Neuronal stem cell (in vitro differentiated cells): ENCODE data around the gene LOXL3.
A peak's percentile ranks its signal among the peaks of the same experiment; 100 is the strongest.

Source experiments
- DNase-seq: peaks from one replicate; pipeline ENCODE4 v3.0.0-alpha.2; 2013; ENCODE audit warnings: low spot score
- H2AFZ ChIP-seq: one replicate; pipeline ENCODE4 v1.6.1; 2013; ENCODE audit warnings: mild to moderate bottlenecking, low read length, inconsistent platforms
- H2AK5ac ChIP-seq: 2 replicates; pipeline ENCODE4 v1.6.1; 2013; ENCODE audit warnings: low read depth, mild to moderate bottlenecking, inconsistent platforms, low read length, moderate library complexity, mixed read lengths
- H2BK120ac ChIP-seq: 2 replicates; pipeline ENCODE4 v1.6.1; 2013; ENCODE audit warnings: low read depth, mild to moderate bottlenecking, inconsistent platforms, low read length, moderate library complexity, mixed read lengths
- H2BK12ac ChIP-seq: one replicate; pipeline ENCODE4 v1.6.1; 2013; ENCODE audit warnings: low read length, inconsistent platforms
- H2BK15ac ChIP-seq: 2 replicates; pipeline ENCODE4 v1.6.1; 2013; ENCODE audit warnings: mild to moderate bottlenecking, low read length, inconsistent platforms, mixed read lengths
- H2BK5ac ChIP-seq: one replicate; pipeline ENCODE4 v1.6.1; 2013; ENCODE audit warnings: inconsistent platforms, mild to moderate bottlenecking, low read length, moderate library complexity
- H3K14ac ChIP-seq: one replicate; pipeline ENCODE4 v1.6.1; 2013; ENCODE audit warnings: low read length, inconsistent platforms
- H3K18ac ChIP-seq: 2 replicates; pipeline ENCODE4 v1.6.1; 2013; ENCODE audit warnings: low read length, inconsistent platforms
- H3K23ac ChIP-seq: 2 replicates; pipeline ENCODE4 v1.6.1; 2013; ENCODE audit warnings: low read depth, mild to moderate bottlenecking, mixed read lengths, low read length, inconsistent platforms; ENCODE audit not compliant: poor library complexity
- H3K27ac ChIP-seq: replicated peaks from 3 replicates; pipeline ENCODE4 v1.5.1; 2013; ENCODE audit warnings: low read length, inconsistent platforms
- H3K27me3 ChIP-seq, 3 experiments: 2 replicates each; pipeline ENCODE4 v1.6.1; 2013; ENCODE audit warnings: low read length in 3 of 3, mild to moderate bottlenecking in 2 of 3, inconsistent platforms in 1 of 3, low read depth in 1 of 3, mixed read lengths in 1 of 3, moderate library complexity in 1 of 3; ENCODE audit not compliant: control insufficient read depth in 3 of 3, insufficient read depth in 3 of 3
- H3K36me3 ChIP-seq, 2 donors: replicated peaks in 1 of 2; 2 replicates each; pipeline ENCODE4 v1.6.1; 2013; ENCODE audit warnings: low read length in 2 of 2; ENCODE audit not compliant: control insufficient read depth in 2 of 2, insufficient read depth in 2 of 2
- H3K4ac ChIP-seq: 2 replicates; pipeline ENCODE4 v1.6.1; 2013; ENCODE audit warnings: inconsistent platforms, mild to moderate bottlenecking, low read length, moderate library complexity
- H3K4me1 ChIP-seq, 2 donors: 1 replicate in 1 of 2; 2 replicates in 1 of 2; pipeline ENCODE4 v1.6.1; 2013; ENCODE audit warnings: low read length in 2 of 2, low read depth in 1 of 2; ENCODE audit not compliant: control insufficient read depth in 2 of 2, insufficient read depth in 1 of 2
- H3K4me2 ChIP-seq: one replicate; pipeline ENCODE4 v1.6.1; 2013; ENCODE audit warnings: mild to moderate bottlenecking, low read length, inconsistent platforms; ENCODE audit not compliant: insufficient read depth, poor library complexity, severe bottlenecking
- H3K4me3 ChIP-seq, 2 donors: 2 replicates each; pipeline ENCODE4 v1.5.1; 2013; ENCODE audit warnings: low read length in 2 of 2, mild to moderate bottlenecking in 2 of 2, inconsistent platforms in 1 of 2, moderate library complexity in 1 of 2
- H3K79me1 ChIP-seq: one replicate; pipeline ENCODE4 v1.6.1; 2013; ENCODE audit warnings: low read depth, mild to moderate bottlenecking, inconsistent platforms, low read length, moderate library complexity
- H3K9ac ChIP-seq: one replicate; pipeline ENCODE4 v1.6.1; 2013; ENCODE audit warnings: mild to moderate bottlenecking, low read depth, low read length, inconsistent platforms; ENCODE audit not compliant: poor library complexity
- H3K9me3 ChIP-seq, 2 donors: replicated peaks in 1 of 2; 2 replicates each; pipeline versions ENCODE3 to v1.6.1; 2013; ENCODE audit warnings: low read length in 2 of 2, mild to moderate bottlenecking in 2 of 2, inconsistent platforms in 1 of 2, low read depth in 1 of 2, mixed read lengths in 1 of 2, moderate library complexity in 1 of 2; ENCODE audit not compliant: control insufficient read depth in 2 of 2, insufficient read depth in 1 of 2
- H4K8ac ChIP-seq: one replicate; pipeline ENCODE4 v1.6.1; 2013; ENCODE audit warnings: low read depth, mild to moderate bottlenecking, inconsistent platforms, low read length, moderate library complexity
- H4K91ac ChIP-seq: one replicate; pipeline ENCODE4 v1.6.1; 2013; ENCODE audit warnings: low read length, low read depth, mild to moderate bottlenecking, inconsistent platforms; ENCODE audit not compliant: poor library complexity
- WGBS, 2 donors: extraction: QIAGEN DNeasy Blood & Tissue Kit; methylation state at CpG; one replicate each; pipeline ENCODE4 v1.1.7; 2013; ENCODE audit warnings: missing lambda C conversion rate in 2 of 2, mixed read lengths in 1 of 2; ENCODE audit not compliant: insufficient read length in 2 of 2, insufficient replicate concordance in 1 of 2; ENCODE audit errors: extremely low coverage in 2 of 2; 5-methylcytosine and 5-hydroxymethylcytosine counted together

LOXL3 gene

GRCh38 chr2:74582184-74582583, 28.4 kb upstream of the LOXL3 start:
- H3K18ac ChIP-seq, result no peak overlapping the region
- H2BK5ac ChIP-seq, result no peak overlapping the region
- WGBS, 2 donors, result no CpG with 5 or more reads among the region's 2 CpGs
- H3K27ac ChIP-seq, result no peak overlapping the region
- no peak overlapping the region for H4K91ac ChIP-seq
- H2BK120ac ChIP-seq, result no peak overlapping the region
- no peak overlapping the region for H3K4me2 ChIP-seq
- no peak overlapping the region for H2AFZ ChIP-seq
- no peaks in the 10 kb centered on the region for H3K36me3 ChIP-seq
- no peaks in the 10 kb centered on the region for H3K79me1 ChIP-seq
- no peak overlapping the region for H3K9ac ChIP-seq
- no peaks in the 10 kb centered on the region for H3K9me3 ChIP-seq
- no peak overlapping the region for H3K4me3 ChIP-seq
- H2BK15ac ChIP-seq, result no peak overlapping the region
- H3K4ac ChIP-seq, result no peak overlapping the region
- H3K4me1 ChIP-seq, result peaks cover 3 to 4% of the 10 kb centered on the region in 2 donors
- H3K23ac ChIP-seq, result no peak overlapping the region
- no peak overlapping the region for H2BK12ac ChIP-seq
- H4K8ac ChIP-seq, result no peak overlapping the region
- no peak overlapping the region for H2AK5ac ChIP-seq
- no peak for DNase-seq
- no peak overlapping the region for H3K14ac ChIP-seq
- H3K27me3 ChIP-seq, result peaks cover 0 to 28% (median 0%) of the 10 kb centered on the region in 3 experiments

- H3K18ac ChIP-seq, result no peak overlapping the region
- H3K27me3 ChIP-seq, result peaks cover 0 to 33% (median 0%) of the 10 kb centered on the region in 3 experiments
- H2AFZ ChIP-seq, result no peak overlapping the region
- H2BK120ac ChIP-seq, result no peak overlapping the region
- no peak overlapping the region for H3K4me2 ChIP-seq
- no peak overlapping the region for H4K8ac ChIP-seq
- no peaks in the 10 kb centered on the region for H3K36me3 ChIP-seq
- H3K4me1 ChIP-seq, result peaks cover 3 to 4% of the 10 kb centered on the region in 2 donors
- no peak overlapping the region for H4K91ac ChIP-seq
- no peak overlapping the region for H2BK12ac ChIP-seq
- H3K14ac ChIP-seq, result no peak overlapping the region
- no peak overlapping the region for H3K4ac ChIP-seq
- H3K9me3 ChIP-seq, result no peaks in the 10 kb centered on the region
- H3K27ac ChIP-seq, result no peak overlapping the region
- no peak overlapping the region for H2BK15ac ChIP-seq
- no peak overlapping the region for H3K9ac ChIP-seq
- no peak overlapping the region for H3K4me3 ChIP-seq
- no peak for DNase-seq
- H3K79me1 ChIP-seq, result no peaks in the 10 kb centered on the region
- H2BK5ac ChIP-seq, result no peak overlapping the region
- no peak overlapping the region for H2AK5ac ChIP-seq
- H3K23ac ChIP-seq, result no peak overlapping the region
- WGBS, 2 donors, result no CpG with 5 or more reads among the region's 3 CpGs
Measured at GRCh38 chr2:74581463-74581862, 27.7 kb upstream of the LOXL3 start.

GRCh38 chr2:74578408-74578807, 24.7 kb upstream of the LOXL3 start:
- H2BK5ac ChIP-seq, result no peak overlapping the region
- WGBS, 2 donors, result no CpG with 5 or more reads among the region's 3 CpGs

GRCh38 chr2:74577448-74577847, 23.7 kb upstream of the LOXL3 start:
- no peaks in the 10 kb centered on the region for H3K9me3 ChIP-seq
- H3K14ac ChIP-seq, result no peak overlapping the region
- H3K79me1 ChIP-seq, result no peaks in the 10 kb centered on the region
- no peaks in the 10 kb centered on the region for H3K36me3 ChIP-seq
- no peak for DNase-seq
- H2BK12ac ChIP-seq, result no peak overlapping the region
- H3K4me2 ChIP-seq, result no peak overlapping the region
- peaks cover 0 to 45% (median 0%) of the 10 kb centered on the region in 3 experiments for H3K27me3 ChIP-seq
- H2BK5ac ChIP-seq, result no peak overlapping the region
- H3K4me1 ChIP-seq, result no peaks in the 10 kb centered on the region
- no peak overlapping the region for H4K91ac ChIP-seq
- no peak overlapping the region for H2BK120ac ChIP-seq
- no peak overlapping the region for H4K8ac ChIP-seq
- H3K23ac ChIP-seq, result no peak overlapping the region
- no peak overlapping the region for H3K27ac ChIP-seq
- no peak overlapping the region for H3K9ac ChIP-seq
- no peak overlapping the region for H3K4ac ChIP-seq
- no peak overlapping the region for H3K18ac ChIP-seq
- no CpG with 5 or more reads among the region's 2 CpGs for WGBS, 2 donors
- H2AFZ ChIP-seq, result peak overlapping the region; percentile 78
- H3K4me3 ChIP-seq, result no peak overlapping the region
- no peak overlapping the region for H2AK5ac ChIP-seq
- H2BK15ac ChIP-seq, result no peak overlapping the region

More at GRCh38 chr2:74578408-74578807, 24.7 kb upstream of the LOXL3 start:
- H4K91ac ChIP-seq, result no peak overlapping the region
- H3K4me2 ChIP-seq, result no peak overlapping the region
- no peak overlapping the region for H2BK120ac ChIP-seq
- H3K23ac ChIP-seq, result no peak overlapping the region
- H3K79me1 ChIP-seq, result no peaks in the 10 kb centered on the region
- H4K8ac ChIP-seq, result no peak overlapping the region
- no peak overlapping the region for H3K4ac ChIP-seq
- H3K36me3 ChIP-seq, result no peaks in the 10 kb centered on the region
- H3K9ac ChIP-seq, result no peak overlapping the region
- no peak overlapping the region for H2AK5ac ChIP-seq
- H3K18ac ChIP-seq, result no peak overlapping the region
- H3K27me3 ChIP-seq, result peaks cover 0 to 45% (median 0%) of the 10 kb centered on the region in 3 experiments
- H2BK15ac ChIP-seq, result no peak overlapping the region
- no peak overlapping the region for H2AFZ ChIP-seq
- no peak overlapping the region for H2BK12ac ChIP-seq
- no peak overlapping the region for H3K27ac ChIP-seq
- H3K4me3 ChIP-seq, result no peak overlapping the region
- H3K4me1 ChIP-seq, result peaks cover 0 to 3% of the 10 kb centered on the region in 2 donors
- no peaks in the 10 kb centered on the region for H3K9me3 ChIP-seq
- no peak for DNase-seq
- no peak overlapping the region for H3K14ac ChIP-seq
